GM23338 (cell line): ENCODE data around the gene KRTAP10-1. TPM values are rescaled to one million over a fixed set of nuclear protein-coding genes. Genes with fewer than 3 reads are reported as not detected.

Experiments
- ATAC-seq: fragments of 200-7000 bp; cut with Tn5 transposase; 3 replicates; pipeline ENCODE4 v1.9.1; 2020
- DNase-seq: peaks from one replicate; pipeline ENCODE4 v3.0.0-alpha.2; 2015; ENCODE audit warnings: low spot score
- H2AFZ ChIP-seq: fragments of 200-600 bp; sonication (generic); 2 replicates; pipeline ENCODE4 v1.8.0; 2016; ENCODE audit warnings: antibody characterized with exemption, mild to moderate bottlenecking, moderate library complexity
- H3F3A ChIP-seq: fragments of 200-600 bp; sonication (generic); replicated peaks from 2 replicates; pipeline ENCODE4 v1.8.0; 2017; ENCODE audit warnings: antibody characterized with exemption, mixed run types, low read depth
- H3K27ac ChIP-seq: fragments of 200-600 bp; sonication (generic); 2 replicates; pipeline ENCODE4 v1.6.1; 2016; ENCODE audit warnings: low read depth
- H3K27me3 ChIP-seq: fragments of 200-600 bp; sonication (generic); 2 replicates; pipeline ENCODE4 v1.8.0; 2016; ENCODE audit warnings: mild to moderate bottlenecking, mixed run types, moderate library complexity; ENCODE audit not compliant: insufficient read depth
- H3K36me3 ChIP-seq: fragments of 200-600 bp; sonication (generic); 2 replicates; pipeline ENCODE4 v1.8.0; 2016; ENCODE audit warnings: mild to moderate bottlenecking; ENCODE audit not compliant: insufficient read depth
- H3K4me1 ChIP-seq: fragments of 200-600 bp; sonication (generic); 2 replicates; pipeline ENCODE4 v1.8.0; 2016; ENCODE audit warnings: mild to moderate bottlenecking, moderate library complexity; ENCODE audit not compliant: insufficient read depth
- H3K4me2 ChIP-seq: fragments of 200-600 bp; sonication (generic); 2 replicates; pipeline ENCODE4 v1.7.1; 2017; ENCODE audit warnings: mixed run types
- H3K4me3 ChIP-seq: fragments of 200-600 bp; sonication (generic); 2 replicates; pipeline ENCODE4 v1.6.1; 2016; ENCODE audit warnings: mixed run types
- H3K79me2 ChIP-seq: fragments of 200-600 bp; sonication (generic); replicated peaks from 2 replicates; pipeline ENCODE4 v1.8.0; 2017; ENCODE audit warnings: mild to moderate bottlenecking; ENCODE audit not compliant: insufficient read depth
- H3K9me2 ChIP-seq: fragments of 200-600 bp; sonication (generic); 2 replicates; pipeline ENCODE4 v1.8.0; 2017; ENCODE audit not compliant: insufficient read depth
- H4K20me1 ChIP-seq: fragments of 200-600 bp; sonication (generic); replicated peaks from 2 replicates; pipeline ENCODE4 v1.8.0; 2017; ENCODE audit warnings: mild to moderate bottlenecking; ENCODE audit not compliant: insufficient read depth
- H3K27ac Mint-ChIP-seq: 2 replicates; pipeline ENCODE4 v1.8.0; 2020; ENCODE audit warnings: inconsistent platforms, mild to moderate bottlenecking, moderate library complexity, mixed read lengths
- H3K27me3 Mint-ChIP-seq: 3 replicates; pipeline ENCODE4 v1.8.0; 2022; ENCODE audit warnings: low read depth, mild to moderate bottlenecking, moderate library complexity, mixed read lengths, inconsistent platforms; ENCODE audit not compliant: insufficient read depth, poor library complexity
- H3K36me3 Mint-ChIP-seq: 3 replicates; pipeline ENCODE4 v1.8.0; 2021; ENCODE audit warnings: low read depth, mild to moderate bottlenecking, inconsistent platforms, moderate library complexity, mixed read lengths
- H3K4me1 Mint-ChIP-seq: 3 replicates; pipeline ENCODE4 v1.8.0; 2020; ENCODE audit warnings: mild to moderate bottlenecking, inconsistent platforms, mixed read lengths
- H3K4me3 Mint-ChIP-seq: 3 replicates; pipeline ENCODE4 v1.8.0; 2021; ENCODE audit warnings: moderate library complexity, mild to moderate bottlenecking, inconsistent platforms, mixed read lengths
- H3K9me3 Mint-ChIP-seq: 3 replicates; pipeline ENCODE4 v1.8.0; 2020; ENCODE audit warnings: moderate library complexity, mild to moderate bottlenecking, inconsistent platforms, mixed read lengths
- CREB1 ChIP-seq: fragments of 250-450 bp; sonication (Bioruptor Pico); IDR thresholded peaks from 2 replicates; pipeline ENCODE4 v1.5.0; 2020; ENCODE audit warnings: low read depth, mild to moderate bottlenecking, moderate library complexity
- EZH2 ChIP-seq: fragments of 200-600 bp; sonication (generic); IDR thresholded peaks from one replicate; pipeline ENCODE4 v1.8.0; 2017; ENCODE audit warnings: antibody characterized with exemption, mild to moderate bottlenecking, low read depth; ENCODE audit not compliant: unreplicated experiment
- EZH2phosphoT487 ChIP-seq: fragments of 200-600 bp; sonication (generic); IDR thresholded peaks from one replicate; pipeline ENCODE4 v1.8.1; 2018; ENCODE audit warnings: antibody characterized with exemption; ENCODE audit not compliant: unreplicated experiment
- JUNB ChIP-seq: IDR thresholded peaks from one replicate; pipeline ENCODE4 v1.6.1; 2016; ENCODE audit warnings: antibody characterized with exemption; ENCODE audit not compliant: unreplicated experiment
- NANOG ChIP-seq: IDR thresholded peaks from 2 replicates; pipeline ENCODE4 v1.6.1; 2016; ENCODE audit warnings: antibody characterized with exemption, borderline replicate concordance
- POLR2AphosphoS5 ChIP-seq: IDR thresholded peaks from 2 replicates; pipeline ENCODE4 v1.6.1; 2016; ENCODE audit warnings: antibody characterized with exemption, low read depth
- STAT1 ChIP-seq: IDR thresholded peaks from one replicate; pipeline ENCODE4 v1.6.1; 2016; ENCODE audit warnings: antibody characterized with exemption; ENCODE audit not compliant: unreplicated experiment
- ZNF114 ChIP-seq: fragments of 250-450 bp; sonication (Bioruptor Pico); IDR thresholded peaks from 2 replicates; pipeline ENCODE4 v1.5.0; 2020; ENCODE audit warnings: mild to moderate bottlenecking, moderate library complexity
- ZNF331 ChIP-seq: fragments of 250-450 bp; sonication (Bioruptor Pico); IDR thresholded peaks from 2 replicates; pipeline ENCODE4 v1.5.0; 2020; ENCODE audit warnings: low read depth, mild to moderate bottlenecking, moderate library complexity
- polyA plus RNA-seq: library from polyadenylated mRNA; unstranded; fragments of >200 nt; fragmentation: Nextera tagmentation; extraction: Ambion mirVana; gene quantifications from 2 replicates; pipeline ENCODE4 v1.2.1, GENCODE V29; 2016
- total RNA-seq: library from RNA; depleted of rRNA; stranded (reverse); fragments of >200 nt; shearing (Covaris generic); gene quantifications from 2 replicates; pipeline ENCODE4 v1.2.3, GENCODE V29; 2014
- TF ChIP-seq, protein P1 (sequence below): IDR thresholded peaks from 2 replicates; pipeline ENCODE4 v1.6.1; 2016; ENCODE audit warnings: antibody characterized with exemption
- TF ChIP-seq, protein P2 (sequence below), 2 experiments: fragments of 200-600 bp in 1 of 2; sonication (generic) in 1 of 2; conservative IDR thresholded peaks; 2 replicates each; pipeline versions ENCODE4 v1.5.1 to v1.6.1; 2016 to 2017; ENCODE audit warnings: antibody characterized with exemption in 2 of 2, low read depth in 2 of 2, mild to moderate bottlenecking in 2 of 2, moderate library complexity in 1 of 2
- TF ChIP-seq, protein P3 (sequence below): IDR thresholded peaks from one replicate; pipeline ENCODE4 v1.6.1; 2018; ENCODE audit warnings: antibody characterized with exemption; ENCODE audit not compliant: unreplicated experiment
- TF ChIP-seq, protein P4 (sequence below): fragments of 250-450 bp; sonication (Bioruptor Pico); IDR thresholded peaks from 2 replicates; pipeline ENCODE4 v1.5.0; 2020; ENCODE audit warnings: mild to moderate bottlenecking, moderate library complexity

KRTAP10-1 gene
- total and polyA plus RNA-seq, 2 experiments from 2014 or later: not detected

DNA sequence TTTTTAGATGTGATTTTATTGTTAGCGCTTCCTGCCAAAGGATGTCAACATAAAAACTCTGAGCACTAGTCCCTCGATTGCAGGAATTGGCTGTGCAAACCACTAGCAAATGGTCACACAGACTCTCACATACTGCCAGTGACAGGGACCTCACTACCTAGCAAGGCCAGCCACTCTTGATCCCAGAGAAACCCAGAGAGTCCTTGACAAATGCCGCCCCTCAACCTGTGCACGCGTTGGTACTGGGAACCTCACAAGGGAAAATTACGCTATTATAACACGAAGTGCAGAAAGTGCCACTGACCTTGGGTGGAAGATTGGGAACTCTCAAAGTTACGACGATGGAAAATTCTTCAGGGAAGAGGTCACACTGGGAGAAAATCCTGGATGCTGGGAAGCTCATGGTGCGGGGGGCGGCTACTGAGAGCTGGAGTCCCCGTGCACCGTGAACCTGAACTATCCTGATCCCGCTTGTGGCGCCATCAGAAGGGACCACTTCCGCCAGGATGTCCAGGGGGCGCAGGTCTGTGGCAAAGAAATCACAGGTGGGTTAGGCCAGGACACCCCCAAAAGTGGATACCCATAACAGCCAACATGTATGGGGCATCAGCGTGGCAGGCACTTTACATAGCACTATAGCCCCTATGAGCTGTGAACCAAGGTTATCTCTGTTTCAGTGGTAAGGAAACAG is 27.6 kb upstream of the KRTAP10-1 start:
- H3K27me3 ChIP-seq: no peaks in the 10 kb centered on the region
- no peaks in the 10 kb centered on the region for H3F3A ChIP-seq
- TF ChIP-seq, protein P1, sequence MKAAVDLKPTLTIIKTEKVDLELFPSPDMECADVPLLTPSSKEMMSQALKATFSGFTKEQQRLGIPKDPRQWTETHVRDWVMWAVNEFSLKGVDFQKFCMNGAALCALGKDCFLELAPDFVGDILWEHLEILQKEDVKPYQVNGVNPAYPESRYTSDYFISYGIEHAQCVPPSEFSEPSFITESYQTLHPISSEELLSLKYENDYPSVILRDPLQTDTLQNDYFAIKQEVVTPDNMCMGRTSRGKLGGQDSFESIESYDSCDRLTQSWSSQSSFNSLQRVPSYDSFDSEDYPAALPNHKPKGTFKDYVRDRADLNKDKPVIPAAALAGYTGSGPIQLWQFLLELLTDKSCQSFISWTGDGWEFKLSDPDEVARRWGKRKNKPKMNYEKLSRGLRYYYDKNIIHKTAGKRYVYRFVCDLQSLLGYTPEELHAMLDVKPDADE: no peak
- TF ChIP-seq CREB1 (CRISPR knock-in tag) (no peak), NANOG (no peak), POLR2AphosphoS5 (no peak), EZH2 (no peak), STAT1 (no peak), ZNF331 (CRISPR knock-in tag) (no peak), ZNF114 (CRISPR knock-in tag) (no peak), JUNB (no peak), EZH2phosphoT487 (no peak)
- TF ChIP-seq, protein P2, sequence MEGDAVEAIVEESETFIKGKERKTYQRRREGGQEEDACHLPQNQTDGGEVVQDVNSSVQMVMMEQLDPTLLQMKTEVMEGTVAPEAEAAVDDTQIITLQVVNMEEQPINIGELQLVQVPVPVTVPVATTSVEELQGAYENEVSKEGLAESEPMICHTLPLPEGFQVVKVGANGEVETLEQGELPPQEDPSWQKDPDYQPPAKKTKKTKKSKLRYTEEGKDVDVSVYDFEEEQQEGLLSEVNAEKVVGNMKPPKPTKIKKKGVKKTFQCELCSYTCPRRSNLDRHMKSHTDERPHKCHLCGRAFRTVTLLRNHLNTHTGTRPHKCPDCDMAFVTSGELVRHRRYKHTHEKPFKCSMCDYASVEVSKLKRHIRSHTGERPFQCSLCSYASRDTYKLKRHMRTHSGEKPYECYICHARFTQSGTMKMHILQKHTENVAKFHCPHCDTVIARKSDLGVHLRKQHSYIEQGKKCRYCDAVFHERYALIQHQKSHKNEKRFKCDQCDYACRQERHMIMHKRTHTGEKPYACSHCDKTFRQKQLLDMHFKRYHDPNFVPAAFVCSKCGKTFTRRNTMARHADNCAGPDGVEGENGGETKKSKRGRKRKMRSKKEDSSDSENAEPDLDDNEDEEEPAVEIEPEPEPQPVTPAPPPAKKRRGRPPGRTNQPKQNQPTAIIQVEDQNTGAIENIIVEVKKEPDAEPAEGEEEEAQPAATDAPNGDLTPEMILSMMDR (conservative IDR thresholded peaks at IDR 0.05; ENCODE audit: low read depth in 2 of 2): no peak
- TF ChIP-seq, protein P3, sequence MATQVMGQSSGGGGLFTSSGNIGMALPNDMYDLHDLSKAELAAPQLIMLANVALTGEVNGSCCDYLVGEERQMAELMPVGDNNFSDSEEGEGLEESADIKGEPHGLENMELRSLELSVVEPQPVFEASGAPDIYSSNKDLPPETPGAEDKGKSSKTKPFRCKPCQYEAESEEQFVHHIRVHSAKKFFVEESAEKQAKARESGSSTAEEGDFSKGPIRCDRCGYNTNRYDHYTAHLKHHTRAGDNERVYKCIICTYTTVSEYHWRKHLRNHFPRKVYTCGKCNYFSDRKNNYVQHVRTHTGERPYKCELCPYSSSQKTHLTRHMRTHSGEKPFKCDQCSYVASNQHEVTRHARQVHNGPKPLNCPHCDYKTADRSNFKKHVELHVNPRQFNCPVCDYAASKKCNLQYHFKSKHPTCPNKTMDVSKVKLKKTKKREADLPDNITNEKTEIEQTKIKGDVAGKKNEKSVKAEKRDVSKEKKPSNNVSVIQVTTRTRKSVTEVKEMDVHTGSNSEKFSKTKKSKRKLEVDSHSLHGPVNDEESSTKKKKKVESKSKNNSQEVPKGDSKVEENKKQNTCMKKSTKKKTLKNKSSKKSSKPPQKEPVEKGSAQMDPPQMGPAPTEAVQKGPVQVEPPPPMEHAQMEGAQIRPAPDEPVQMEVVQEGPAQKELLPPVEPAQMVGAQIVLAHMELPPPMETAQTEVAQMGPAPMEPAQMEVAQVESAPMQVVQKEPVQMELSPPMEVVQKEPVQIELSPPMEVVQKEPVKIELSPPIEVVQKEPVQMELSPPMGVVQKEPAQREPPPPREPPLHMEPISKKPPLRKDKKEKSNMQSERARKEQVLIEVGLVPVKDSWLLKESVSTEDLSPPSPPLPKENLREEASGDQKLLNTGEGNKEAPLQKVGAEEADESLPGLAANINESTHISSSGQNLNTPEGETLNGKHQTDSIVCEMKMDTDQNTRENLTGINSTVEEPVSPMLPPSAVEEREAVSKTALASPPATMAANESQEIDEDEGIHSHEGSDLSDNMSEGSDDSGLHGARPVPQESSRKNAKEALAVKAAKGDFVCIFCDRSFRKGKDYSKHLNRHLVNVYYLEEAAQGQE: no peak
- TF ChIP-seq, protein P4, sequence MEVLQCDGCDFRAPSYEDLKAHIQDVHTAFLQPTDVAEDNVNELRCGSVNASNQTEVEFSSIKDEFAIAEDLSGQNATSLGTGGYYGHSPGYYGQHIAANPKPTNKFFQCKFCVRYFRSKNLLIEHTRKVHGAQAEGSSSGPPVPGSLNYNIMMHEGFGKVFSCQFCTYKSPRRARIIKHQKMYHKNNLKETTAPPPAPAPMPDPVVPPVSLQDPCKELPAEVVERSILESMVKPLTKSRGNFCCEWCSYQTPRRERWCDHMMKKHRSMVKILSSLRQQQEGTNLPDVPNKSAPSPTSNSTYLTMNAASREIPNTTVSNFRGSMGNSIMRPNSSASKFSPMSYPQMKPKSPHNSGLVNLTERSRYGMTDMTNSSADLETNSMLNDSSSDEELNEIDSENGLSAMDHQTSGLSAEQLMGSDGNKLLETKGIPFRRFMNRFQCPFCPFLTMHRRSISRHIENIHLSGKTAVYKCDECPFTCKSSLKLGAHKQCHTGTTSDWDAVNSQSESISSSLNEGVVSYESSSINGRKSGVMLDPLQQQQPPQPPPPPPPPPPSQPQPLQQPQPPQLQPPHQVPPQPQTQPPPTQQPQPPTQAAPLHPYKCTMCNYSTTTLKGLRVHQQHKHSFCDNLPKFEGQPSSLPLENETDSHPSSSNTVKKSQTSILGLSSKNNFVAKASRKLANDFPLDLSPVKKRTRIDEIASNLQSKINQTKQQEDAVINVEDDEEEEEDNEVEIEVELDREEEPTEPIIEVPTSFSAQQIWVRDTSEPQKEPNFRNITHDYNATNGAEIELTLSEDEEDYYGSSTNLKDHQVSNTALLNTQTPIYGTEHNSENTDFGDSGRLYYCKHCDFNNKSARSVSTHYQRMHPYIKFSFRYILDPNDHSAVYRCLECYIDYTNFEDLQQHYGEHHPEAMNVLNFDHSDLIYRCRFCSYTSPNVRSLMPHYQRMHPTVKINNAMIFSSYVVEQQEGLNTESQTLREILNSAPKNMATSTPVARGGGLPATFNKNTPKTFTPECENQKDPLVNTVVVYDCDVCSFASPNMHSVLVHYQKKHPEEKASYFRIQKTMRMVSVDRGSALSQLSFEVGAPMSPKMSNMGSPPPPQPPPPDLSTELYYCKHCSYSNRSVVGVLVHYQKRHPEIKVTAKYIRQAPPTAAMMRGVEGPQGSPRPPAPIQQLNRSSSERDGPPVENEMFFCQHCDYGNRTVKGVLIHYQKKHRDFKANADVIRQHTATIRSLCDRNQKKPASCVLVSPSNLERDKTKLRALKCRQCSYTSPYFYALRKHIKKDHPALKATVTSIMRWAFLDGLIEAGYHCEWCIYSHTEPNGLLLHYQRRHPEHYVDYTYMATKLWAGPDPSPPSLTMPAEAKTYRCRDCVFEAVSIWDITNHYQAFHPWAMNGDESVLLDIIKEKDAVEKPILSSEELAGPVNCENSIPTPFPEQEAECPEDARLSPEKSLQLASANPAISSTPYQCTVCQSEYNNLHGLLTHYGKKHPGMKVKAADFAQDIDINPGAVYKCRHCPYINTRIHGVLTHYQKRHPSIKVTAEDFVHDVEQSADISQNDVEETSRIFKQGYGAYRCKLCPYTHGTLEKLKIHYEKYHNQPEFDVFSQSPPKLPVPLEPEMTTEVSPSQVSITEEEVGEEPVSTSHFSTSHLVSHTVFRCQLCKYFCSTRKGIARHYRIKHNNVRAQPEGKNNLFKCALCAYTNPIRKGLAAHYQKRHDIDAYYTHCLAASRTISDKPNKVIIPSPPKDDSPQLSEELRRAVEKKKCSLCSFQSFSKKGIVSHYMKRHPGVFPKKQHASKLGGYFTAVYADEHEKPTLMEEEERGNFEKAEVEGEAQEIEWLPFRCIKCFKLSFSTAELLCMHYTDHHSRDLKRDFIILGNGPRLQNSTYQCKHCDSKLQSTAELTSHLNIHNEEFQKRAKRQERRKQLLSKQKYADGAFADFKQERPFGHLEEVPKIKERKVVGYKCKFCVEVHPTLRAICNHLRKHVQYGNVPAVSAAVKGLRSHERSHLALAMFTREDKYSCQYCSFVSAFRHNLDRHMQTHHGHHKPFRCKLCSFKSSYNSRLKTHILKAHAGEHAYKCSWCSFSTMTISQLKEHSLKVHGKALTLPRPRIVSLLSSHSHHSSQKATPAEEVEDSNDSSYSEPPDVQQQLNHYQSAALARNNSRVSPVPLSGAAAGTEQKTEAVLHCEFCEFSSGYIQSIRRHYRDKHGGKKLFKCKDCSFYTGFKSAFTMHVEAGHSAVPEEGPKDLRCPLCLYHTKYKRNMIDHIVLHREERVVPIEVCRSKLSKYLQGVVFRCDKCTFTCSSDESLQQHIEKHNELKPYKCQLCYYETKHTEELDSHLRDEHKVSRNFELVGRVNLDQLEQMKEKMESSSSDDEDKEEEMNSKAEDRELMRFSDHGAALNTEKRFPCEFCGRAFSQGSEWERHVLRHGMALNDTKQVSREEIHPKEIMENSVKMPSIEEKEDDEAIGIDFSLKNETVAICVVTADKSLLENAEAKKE (CRISPR knock-in tag): no peak
- no peaks in the 10 kb centered on the region for H3K79me2 ChIP-seq
- H3K4me1 ChIP-seq: no peaks in the 10 kb centered on the region
- peaks cover 25% of the 10 kb centered on the region for H3K9me3 Mint-ChIP-seq
- no peaks in the 10 kb centered on the region for H3K9me2 ChIP-seq
- H3K36me3 ChIP-seq: no peaks in the 10 kb centered on the region
- no peak overlapping the region for H3K27ac Mint-ChIP-seq
- peak overlapping the region; percentile 56; the same call in 1 of the 2 replicates for H2AFZ ChIP-seq
- no peaks in the 10 kb centered on the region for H3K4me1 Mint-ChIP-seq
- ATAC-seq: no peak
- H3K27ac ChIP-seq: no peak overlapping the region
- H3K4me2 ChIP-seq: no peak overlapping the region
- peaks cover 10% of the 10 kb centered on the region for H3K27me3 Mint-ChIP-seq
- no peak overlapping the region for H3K4me3 ChIP-seq
- H4K20me1 ChIP-seq: no peaks in the 10 kb centered on the region
- no peak overlapping the region for H3K4me3 Mint-ChIP-seq
- peaks cover 4% of the 10 kb centered on the region; the same call in 2 of the 3 replicates for H3K36me3 Mint-ChIP-seq
- DNase-seq: no peak
